Measurements from ENCODE around the gene RCAN3. TPM values are rescaled to one million over a fixed set of nuclear protein-coding genes. Genes with fewer than 3 reads are reported as not detected.

RCAN3 gene
- total RNA-seq, 1 donor from 2014 or later, result 19.0 TPM

GRCh38 chr1:24551290-24551959, 48.8 kb downstream of the RCAN3 start:
- DNase-seq (ENCODE audit: low spot score), result no peak

- DNase-seq (ENCODE audit: low spot score), result no peak
Observed at GRCh38 chr1:24551960-24552571, 49.4 kb downstream of the RCAN3 start.

GRCh38 chr1:24553931-24554330, 51.3 kb downstream of the RCAN3 start:
- DNase-seq (ENCODE audit: low spot score), result no peak

DNA sequence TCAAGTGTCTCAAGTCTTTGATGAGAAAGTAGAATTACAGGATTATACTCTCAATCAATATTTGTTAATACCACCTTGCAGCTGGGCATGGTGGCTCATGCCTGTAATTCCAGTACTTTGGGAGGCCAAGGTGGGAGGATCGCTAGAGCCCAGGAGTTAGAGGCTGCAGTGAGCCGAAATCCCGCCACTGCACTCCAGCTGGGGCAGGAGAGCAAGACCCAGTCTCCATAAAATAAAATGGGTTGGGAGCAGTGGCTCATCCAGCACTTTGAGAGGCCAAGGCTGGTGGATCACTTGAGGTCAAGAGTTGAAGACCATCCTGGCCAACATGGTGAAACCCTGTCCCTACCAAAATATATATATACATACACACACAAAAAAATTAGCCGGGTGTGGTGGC, 52.1 kb downstream of the RCAN3 start:
- no peak for DNase-seq (ENCODE audit: low spot score)

GRCh38 chr1:24555591-24556413, 53.2 kb downstream of the RCAN3 start, which contains the start of gene NCMAP:
NCMAP (plus strand) TSS chr1:24556087; CDS start chr1:24595431, 39,344 bp downstream.
- DNase-seq (ENCODE audit: low spot score), result no peak

GRCh38 chr1:24556414-24556795, 53.8 kb downstream of the RCAN3 start:
- DNase-seq (ENCODE audit: low spot score), result no peak

- no peak for DNase-seq (ENCODE audit: low spot score)
Observed at GRCh38 chr1:24557220-24557619, 54.6 kb downstream of the RCAN3 start.

GRCh38 chr1:24557711-24558131, 55.1 kb downstream of the RCAN3 start:
- DNase-seq (ENCODE audit: low spot score), result no peak

DNA sequence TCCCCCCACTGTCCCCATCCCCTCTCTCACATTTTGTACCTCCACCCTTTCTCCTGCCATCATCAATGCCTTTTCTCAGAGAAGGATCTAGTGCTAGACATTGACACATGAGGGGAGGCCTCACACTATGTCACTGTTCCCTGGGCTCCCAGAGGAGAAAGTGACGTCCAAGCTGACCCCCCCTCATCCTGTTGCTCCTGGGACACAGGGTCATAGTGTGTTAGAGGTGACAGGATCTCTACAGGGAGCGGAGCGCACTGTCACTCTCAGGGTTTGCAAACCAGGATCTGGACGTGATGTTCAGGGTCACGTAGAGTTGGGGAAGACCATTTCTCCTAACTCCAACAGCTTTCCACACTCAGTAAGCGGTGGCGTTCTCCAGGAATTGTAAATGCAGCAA, 55.8 kb downstream of the RCAN3 start:
- no peak for DNase-seq (ENCODE audit: low spot score)

GRCh38 chr1:24558902-24559791, 56.5 kb downstream of the RCAN3 start:
- DNase-seq (ENCODE audit: low spot score), result peak; percentile 67

- DNase-seq (ENCODE audit: low spot score), result no peak
Observed at GRCh38 chr1:24560361-24560760, 57.7 kb downstream of the RCAN3 start.

DNA sequence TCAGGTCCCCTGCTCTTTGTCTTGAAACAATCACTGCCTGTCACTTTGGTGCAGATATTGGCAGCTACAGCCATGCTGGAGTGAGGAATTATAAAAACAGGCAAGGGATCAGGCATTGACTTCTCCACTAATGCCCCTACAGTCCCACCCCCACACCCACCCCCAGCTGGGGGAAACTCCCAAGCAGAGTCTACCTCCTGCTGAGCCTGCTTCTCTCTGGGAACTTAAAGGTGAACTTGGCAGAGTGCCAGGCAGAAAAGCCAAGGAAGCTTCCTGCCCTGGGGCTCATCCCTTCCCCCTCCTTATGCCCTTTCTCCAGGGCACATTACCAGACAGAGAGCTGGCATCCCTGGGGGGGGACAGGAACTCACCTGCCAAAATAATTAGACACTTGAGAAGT, 60.0 kb downstream of the RCAN3 start:
- DNase-seq (ENCODE audit: low spot score), result peak; percentile 56

GRCh38 chr1:24564695-24565094, 62.1 kb downstream of the RCAN3 start:
- DNase-seq (ENCODE audit: low spot score), result no peak

DNA sequence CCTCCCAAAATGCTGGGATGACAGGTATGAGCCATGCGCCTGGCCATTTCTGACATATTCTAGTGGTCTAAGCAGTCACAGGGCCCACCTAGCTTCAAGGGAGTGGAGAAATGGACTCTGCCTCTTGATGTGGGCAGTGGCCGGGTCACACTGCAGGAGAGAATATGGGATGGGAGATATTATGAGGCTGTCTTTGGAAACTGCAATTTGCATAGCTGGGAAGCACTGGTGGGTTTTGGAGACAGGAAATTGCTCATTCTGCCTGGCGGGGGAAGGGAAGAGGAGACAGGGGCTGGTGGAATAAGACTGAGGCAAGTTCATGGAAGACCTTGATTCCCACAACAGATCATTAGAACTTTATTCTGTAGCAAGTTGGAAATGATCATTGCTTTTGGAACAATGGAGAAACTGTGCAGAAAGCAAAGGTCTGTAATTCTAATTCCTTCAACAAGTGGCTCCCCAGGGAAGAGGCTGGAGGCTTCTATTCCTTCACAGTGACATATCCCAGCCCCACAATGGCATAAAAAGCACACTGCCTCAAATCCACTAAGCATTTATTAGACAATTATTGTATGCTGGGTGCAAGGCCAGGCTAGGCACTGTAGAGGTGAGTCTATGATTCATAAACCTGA, 63.7 kb downstream of the RCAN3 start:
- no peak for DNase-seq (ENCODE audit: low spot score)

GRCh38 chr1:24567792-24568388, 65.3 kb downstream of the RCAN3 start:
- peak; percentile 76 for DNase-seq (ENCODE audit: low spot score)

GRCh38 chr1:24568475-24568874, 65.8 kb downstream of the RCAN3 start:
- DNase-seq (ENCODE audit: low spot score), result no peak

DNA sequence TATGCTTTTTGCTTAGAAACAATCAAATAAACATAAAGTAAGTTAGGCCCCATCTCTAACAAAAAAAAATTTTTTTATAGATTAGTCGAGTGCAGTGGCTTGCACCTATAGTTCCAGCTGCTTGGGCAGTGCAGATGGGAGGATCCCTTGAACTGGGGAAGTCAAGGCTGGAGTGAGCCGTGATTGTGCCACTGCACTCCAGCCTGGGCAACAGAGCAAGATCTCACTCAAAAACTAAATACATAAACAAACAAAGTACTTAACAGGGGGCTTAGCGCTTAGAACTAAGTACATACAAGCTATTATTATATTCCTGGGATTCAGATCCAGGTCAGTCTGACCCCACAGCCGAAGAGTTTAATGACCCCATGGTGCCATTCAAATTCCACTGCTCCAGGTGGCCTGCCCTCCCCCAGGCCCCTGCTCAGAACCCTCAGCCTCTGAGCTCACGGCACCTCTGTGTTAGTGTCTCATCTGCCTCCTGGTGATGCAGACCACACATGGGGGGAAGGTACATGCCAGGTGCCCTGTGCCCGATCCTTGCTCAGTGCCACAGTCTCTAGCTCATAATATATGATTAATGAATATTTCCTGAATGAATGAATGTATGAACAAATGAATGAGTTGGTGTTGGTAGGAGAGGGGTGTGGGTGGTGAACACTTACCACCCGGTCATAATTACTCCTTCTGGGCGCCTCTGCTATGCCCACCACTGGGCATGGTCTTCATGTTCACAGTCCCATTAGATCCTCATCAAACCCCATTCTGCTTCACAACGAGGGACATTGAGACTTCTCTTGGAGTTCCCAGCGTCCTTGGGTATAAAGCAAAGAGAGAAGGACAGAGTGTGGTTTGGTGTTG, 67.9 kb downstream of the RCAN3 start:
- no peak for DNase-seq (ENCODE audit: low spot score)

DNA sequence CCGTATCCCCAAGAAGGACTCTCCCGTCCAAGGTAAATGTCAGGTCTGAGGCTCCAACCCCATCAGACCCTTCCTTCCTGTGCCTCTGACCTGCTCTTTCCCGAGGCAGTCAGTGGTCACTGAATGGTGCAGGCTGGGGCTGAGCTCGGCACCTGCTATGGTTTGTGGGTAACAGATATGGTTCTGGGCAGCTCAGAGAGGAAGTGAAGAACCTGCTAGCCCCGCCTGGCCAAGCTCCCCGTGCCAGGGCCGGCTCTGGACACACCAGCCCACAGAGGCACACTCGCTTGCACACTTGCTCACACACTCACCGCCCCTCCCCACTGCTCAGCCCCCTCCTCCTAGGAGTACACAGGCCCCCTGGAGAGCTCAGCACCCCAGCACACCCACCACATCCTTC, 69.7 kb downstream of the RCAN3 start:
- DNase-seq (ENCODE audit: low spot score), result no peak

DNA sequence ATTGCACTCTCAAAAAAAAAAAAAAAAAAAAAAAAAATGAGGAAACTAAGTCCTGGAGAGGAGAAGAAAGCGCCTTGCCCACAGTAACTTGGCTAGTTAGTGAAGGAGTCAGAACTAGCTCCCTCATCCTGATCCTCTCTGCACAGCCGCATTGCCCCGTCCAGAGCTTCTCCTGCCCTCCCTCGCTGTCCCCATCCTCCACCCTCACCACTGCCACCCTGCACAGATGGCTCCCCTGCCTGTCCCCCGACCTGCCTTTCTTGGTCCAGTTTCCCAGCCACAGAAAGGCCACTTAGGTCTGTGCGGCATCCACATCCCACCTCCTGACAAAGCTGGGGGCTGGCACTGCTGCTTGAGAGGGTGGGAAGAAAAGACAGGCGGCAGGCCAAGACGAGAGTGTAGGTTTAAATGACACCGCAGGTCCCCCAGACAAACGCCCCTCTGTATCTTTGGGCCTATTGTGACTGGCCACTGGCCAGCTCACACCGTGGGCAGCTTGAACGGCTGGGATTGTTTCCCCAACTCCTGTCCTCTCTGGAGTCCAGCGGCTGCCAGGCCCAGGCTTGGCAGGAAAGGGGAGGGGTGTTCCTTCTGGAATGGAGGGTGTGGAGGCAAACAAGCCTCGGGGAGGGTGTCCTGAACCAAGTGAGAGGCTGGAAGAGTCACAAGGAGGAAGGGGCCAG, 73.4 kb downstream of the RCAN3 start:
- DNase-seq (ENCODE audit: low spot score), result no peak

Data from ureter (tissue), 1 donor.